DND-41 (cell line): ENCODE data around the gene ANK3.

Source experiments
- EZH2 ChIP-seq: IDR thresholded peaks from 3 replicates; pipeline ENCODE4 v1.6.1; 2012; ENCODE audit warnings: borderline replicate concordance, low read depth, mild to moderate bottlenecking, moderate library complexity, low read length, inconsistent platforms; ENCODE audit not compliant: severe bottlenecking
- TF ChIP-seq, protein P1 (sequence below): IDR thresholded peaks from 2 replicates; pipeline ENCODE4 v1.5.1; 2012; ENCODE audit warnings: borderline replicate concordance, low read length, moderate library complexity, mild to moderate bottlenecking; ENCODE audit not compliant: poor library complexity, severe bottlenecking; ENCODE audit errors: extremely low read depth

DNA sequence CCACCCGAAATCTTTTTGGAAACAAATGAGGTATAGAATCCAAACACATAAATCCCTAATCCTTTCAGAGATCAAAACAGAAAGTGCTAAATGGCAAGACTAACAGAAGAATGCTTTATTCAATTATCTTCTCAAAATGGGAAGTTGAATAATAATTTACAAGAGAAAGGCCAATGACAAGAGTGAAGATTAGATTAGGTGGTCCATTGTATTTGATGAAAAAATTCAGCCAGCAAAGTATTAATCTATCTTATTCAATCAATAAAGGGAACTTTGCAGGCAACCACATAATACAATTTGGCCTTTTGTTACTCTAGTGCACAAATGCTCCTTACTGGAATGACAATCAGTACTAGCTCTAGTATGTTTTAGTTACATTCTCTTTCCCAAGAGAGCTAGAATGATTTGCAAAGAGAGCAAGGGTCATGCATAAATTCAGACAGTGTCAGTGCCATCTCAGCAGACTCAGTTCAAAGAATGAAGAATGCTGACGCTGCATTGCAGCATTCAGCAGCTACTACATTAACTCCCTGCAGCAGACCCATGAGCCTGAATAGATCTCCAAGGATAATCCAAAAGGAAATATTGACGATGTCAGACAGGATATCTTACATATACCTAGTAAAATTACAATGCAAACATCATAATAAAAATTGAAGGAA is 131.8 kb downstream of the ANK3 start:
- TF ChIP-seq, protein P1, sequence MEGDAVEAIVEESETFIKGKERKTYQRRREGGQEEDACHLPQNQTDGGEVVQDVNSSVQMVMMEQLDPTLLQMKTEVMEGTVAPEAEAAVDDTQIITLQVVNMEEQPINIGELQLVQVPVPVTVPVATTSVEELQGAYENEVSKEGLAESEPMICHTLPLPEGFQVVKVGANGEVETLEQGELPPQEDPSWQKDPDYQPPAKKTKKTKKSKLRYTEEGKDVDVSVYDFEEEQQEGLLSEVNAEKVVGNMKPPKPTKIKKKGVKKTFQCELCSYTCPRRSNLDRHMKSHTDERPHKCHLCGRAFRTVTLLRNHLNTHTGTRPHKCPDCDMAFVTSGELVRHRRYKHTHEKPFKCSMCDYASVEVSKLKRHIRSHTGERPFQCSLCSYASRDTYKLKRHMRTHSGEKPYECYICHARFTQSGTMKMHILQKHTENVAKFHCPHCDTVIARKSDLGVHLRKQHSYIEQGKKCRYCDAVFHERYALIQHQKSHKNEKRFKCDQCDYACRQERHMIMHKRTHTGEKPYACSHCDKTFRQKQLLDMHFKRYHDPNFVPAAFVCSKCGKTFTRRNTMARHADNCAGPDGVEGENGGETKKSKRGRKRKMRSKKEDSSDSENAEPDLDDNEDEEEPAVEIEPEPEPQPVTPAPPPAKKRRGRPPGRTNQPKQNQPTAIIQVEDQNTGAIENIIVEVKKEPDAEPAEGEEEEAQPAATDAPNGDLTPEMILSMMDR, result no peak
- TF ChIP-seq EZH2, result no peak
